Islet precursor cell (in vitro differentiated cells): ENCODE results near the gene TAS1R3.

Experiments
- DNase-seq: peaks from one replicate; pipeline ENCODE4 v3.0.0-alpha.2; 2018

Gene TAS1R3

GRCh38 chr1:1371746-1372711 is 40.9 kb downstream of the TAS1R3 start:
- peak; percentile 86 for DNase-seq

- no peak for DNase-seq
Measured at GRCh38 chr1:1373051-1373814, 42.2 kb downstream of the TAS1R3 start.

- DNase-seq: no peak
Measured at GRCh38 chr1:1373815-1374588, 42.9 kb downstream of the TAS1R3 start.

GRCh38 chr1:1374589-1374928 is 43.5 kb downstream of the TAS1R3 start:
- DNase-seq: no peak

- peak; percentile 100 for DNase-seq
Measured at GRCh38 chr1:1374929-1375662, 44.0 kb downstream of the TAS1R3 start, which contains the start of gene AURKAIP1. Gene AURKAIP1, minus strand, starts transcription at chr1:1375207. Its CDS starts 451 bp downstream, at chr1:1374756.

- no peak for DNase-seq
Measured at GRCh38 chr1:1376551-1377226, 45.6 kb downstream of the TAS1R3 start.

- no peak for DNase-seq
Measured at GRCh38 chr1:1377540-1378205, 46.6 kb downstream of the TAS1R3 start.

GRCh38 chr1:1380860-1381259 is 49.8 kb downstream of the TAS1R3 start:
- DNase-seq: no peak

- DNase-seq: no peak
Measured at GRCh38 chr1:1381294-1381693, 50.2 kb downstream of the TAS1R3 start.
